Inferior parietal cortex (tissue), 1 donor: ENCODE measurements around the gene VWA5B1.

ENCODE experiments used
- DNase-seq: peaks from one replicate; pipeline ENCODE4 v3.0.0-alpha.2; 2016; ENCODE audit errors: extremely low spot score

Gene VWA5B1

GRCh38 chr1:20386323-20387081 lies 95.8 kb downstream of the VWA5B1 start:
- no peak for DNase-seq

- DNase-seq: no peak
These were observed 98.9 kb downstream of the VWA5B1 start for GRCh38 chr1:20389571-20389970.

GRCh38 chr1:20390589-20391331 lies 100.1 kb downstream of the VWA5B1 start:
- no peak for DNase-seq

GRCh38 chr1:20395255-20395654 lies 104.6 kb downstream of the VWA5B1 start:
- DNase-seq: no peak

GRCh38 chr1:20398744-20399143 lies 108.1 kb downstream of the VWA5B1 start:
- DNase-seq: no peak

- no peak for DNase-seq
These were observed 108.5 kb downstream of the VWA5B1 start for GRCh38 chr1:20399196-20399595.

GRCh38 chr1:20399606-20400180 lies 109.0 kb downstream of the VWA5B1 start:
- DNase-seq: no peak

- no peak for DNase-seq
These were observed 109.9 kb downstream of the VWA5B1 start for GRCh38 chr1:20400341-20401177.

- no peak for DNase-seq
These were observed 110.8 kb downstream of the VWA5B1 start for GRCh38 chr1:20401405-20402010.

GRCh38 chr1:20402585-20403422 lies 112.1 kb downstream of the VWA5B1 start:
- no peak for DNase-seq

GRCh38 chr1:20403423-20404145 lies 112.9 kb downstream of the VWA5B1 start:
- no peak for DNase-seq

- DNase-seq: no peak
These were observed 113.8 kb downstream of the VWA5B1 start for GRCh38 chr1:20404466-20404865.
